Hematopoietic multipotent progenitor cell treated with erythropoietin and hydrocortisone succinate and interleukin-3 and kit ligand, for 8 days (in vitro differentiated cells): Measurements from ENCODE around the gene TULP1.

ENCODE experiments used
- DNase-seq: peaks from one replicate; pipeline ENCODE4 v3.0.0-alpha.2; 2015

TULP1 gene

DNA sequence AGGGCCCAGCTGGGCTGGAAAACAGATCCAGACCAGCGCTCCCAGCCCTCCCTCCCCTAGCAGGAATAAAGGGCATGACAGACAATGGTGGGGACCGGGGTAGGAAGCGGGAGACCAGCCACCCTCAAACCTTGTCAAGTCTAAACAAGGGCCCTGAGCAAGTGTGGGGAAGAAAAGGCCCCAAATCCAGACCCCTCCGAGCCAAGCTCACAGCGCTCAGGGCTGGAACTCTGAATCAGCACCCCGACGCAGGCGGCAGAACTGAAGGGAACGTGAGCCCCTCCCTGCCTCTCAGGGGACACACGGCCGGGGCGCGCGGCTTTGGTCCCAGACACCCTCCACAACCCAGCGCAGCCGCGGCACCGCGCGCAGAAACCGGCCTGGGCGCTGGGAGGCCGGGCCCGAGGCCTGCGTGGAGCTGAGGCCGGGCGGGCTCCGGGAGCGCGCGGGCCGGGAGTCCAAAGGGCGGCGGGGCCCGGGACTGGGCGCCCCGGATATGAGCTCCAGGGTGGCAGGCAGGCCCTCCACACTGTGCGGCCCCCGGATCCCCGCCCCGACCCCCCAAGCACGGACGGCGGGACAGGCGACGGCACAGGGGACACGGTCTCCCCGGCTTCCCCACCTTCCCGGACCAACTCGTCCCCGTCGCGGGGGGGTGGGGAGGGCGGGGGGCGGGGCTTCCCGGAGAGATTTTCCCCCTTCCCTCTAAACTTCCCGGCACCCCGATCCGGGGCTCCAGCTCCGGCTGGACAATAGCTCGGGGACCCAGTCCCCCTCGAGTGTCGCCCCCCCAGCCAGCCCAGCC lies 16.5 kb downstream of the TULP1 start:
- no peak for DNase-seq

DNA sequence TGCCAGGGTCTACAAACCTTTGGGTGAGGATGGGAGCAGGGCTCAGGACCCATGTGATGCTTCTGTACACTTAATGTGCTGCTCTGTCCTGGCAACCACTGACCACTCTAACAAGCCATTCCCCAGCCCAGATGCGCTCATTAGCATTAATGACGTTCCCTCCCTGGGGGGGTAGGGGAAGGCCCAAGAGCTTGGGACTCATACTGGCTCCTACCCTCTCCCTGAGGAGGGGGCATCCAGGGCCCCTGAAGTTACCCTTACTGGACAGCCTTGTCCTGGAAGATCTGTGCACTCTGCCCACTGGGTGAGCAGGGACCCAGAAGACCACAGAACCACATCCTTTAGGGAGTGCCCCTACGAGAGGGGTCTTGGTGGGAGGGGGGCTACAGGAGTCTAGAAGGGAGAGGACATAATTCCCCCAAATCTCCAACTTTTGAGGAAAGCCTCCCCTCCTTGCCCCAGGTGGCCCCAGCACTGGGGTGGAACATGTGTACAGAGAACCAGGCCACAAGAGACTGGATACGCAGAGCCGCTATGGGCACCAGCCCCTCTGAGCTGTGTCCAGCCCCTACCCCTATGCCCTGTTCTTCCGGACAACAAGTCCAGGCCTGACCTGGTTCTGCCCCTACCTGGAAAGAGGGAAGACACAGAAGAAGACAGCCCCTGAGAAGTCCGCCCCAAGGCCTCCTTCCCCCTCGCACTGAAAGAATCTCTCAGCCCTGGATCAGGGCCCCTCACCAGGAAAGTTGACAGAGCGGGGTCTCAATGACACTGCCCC lies 17.2 kb downstream of the TULP1 start:
- no peak for DNase-seq

DNA sequence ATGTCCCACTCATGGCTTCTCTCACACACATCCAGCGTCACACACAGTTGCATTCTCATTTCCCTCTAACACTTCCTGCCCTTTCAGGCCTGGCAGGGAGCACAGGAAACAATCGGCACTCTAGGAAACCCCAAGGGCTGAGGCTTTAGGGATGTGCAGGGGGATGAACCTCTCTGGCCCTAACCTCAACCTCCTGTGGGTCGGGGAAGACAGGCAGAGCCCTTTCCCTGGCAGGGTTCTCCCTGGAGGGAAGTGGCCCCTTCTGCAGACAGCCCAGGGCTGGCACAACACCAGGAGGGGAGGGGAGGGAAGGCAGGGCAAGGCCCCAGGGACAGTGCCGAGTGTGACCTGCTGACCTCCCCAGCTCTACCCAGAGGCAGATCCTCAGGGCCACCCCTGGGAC lies 18.5 kb downstream of the TULP1 start:
- DNase-seq = no peak

DNA sequence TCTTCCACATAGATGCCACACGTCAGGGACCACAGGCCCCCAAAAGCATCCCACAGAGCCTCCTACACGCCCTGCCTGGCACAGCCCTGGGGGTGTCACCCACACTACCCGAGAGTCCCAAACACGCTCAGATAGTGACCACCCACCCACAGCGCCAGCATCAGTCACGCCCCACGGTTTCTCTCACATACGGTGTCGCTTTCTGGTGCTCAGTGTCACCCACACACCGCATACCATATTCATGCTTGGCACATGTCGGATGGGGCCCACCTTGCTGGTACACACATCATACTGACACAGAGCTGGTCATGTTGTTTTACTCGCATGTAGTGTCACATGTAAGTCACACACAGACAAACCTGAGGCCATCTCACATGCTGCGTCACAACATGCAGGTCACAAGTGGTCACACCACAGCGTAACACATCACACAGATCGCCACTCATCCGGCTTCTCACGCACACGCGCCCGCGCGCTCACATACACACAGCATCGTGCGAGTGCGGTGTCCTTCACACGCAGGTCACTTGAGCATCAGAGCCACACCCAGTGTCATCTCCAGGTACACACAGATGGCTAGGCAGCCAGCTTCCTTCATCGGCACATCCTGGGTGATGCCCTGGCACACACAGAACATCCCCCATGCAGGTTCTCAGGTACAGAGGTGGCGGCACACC lies 19.3 kb downstream of the TULP1 start:
- DNase-seq = no peak

DNA sequence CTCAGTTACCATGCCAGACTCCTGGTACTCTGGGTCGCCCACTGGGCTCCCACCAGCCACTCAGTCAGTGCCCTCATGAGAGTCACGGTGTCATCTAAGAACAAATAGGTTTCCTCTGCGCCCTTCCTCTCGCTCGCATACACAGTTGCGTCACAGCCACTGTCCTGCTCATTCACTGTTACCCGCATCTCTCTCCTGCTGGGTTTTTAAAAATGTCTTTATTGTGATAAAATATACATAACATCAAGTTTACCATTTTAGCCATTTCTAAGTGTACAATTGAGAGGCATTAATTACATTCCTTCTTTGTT lies 19.8 kb downstream of the TULP1 start:
- no peak for DNase-seq

DNA sequence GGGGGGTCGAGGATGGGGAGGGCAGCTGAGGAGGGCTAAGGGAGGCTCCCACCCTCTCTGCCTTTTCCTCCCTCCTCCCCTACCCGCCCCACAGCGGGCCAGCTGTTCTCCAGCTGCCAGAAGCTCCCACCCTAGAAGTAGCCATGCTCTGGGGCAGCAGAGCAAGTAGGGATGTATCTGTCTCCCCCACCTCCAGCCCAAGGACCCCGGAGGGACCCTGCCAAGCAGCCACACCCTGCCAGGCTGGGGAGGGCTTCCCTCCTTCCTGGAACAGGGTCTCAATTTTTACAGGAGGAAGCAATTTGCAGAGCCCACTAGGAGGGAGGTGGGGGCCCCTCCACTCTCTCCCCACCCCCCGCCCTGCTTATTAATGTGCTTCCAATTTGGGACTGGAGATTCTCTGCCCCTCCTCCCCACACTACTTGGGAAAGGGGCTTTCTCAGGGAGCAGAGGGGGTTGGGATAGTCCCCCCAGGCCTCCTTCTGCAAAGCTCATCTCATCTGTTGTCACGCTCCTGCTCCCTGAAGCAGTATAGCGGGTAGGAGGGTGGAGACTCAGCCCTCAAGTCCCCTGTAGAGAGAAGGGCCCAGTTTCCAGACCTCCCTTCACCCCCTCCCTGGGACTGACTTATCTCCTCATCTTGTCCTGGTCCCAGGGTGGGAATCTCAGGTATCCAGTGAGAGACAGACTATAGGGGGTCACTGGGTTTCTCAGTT lies 20.3 kb downstream of the TULP1 start:
- no peak for DNase-seq

DNA sequence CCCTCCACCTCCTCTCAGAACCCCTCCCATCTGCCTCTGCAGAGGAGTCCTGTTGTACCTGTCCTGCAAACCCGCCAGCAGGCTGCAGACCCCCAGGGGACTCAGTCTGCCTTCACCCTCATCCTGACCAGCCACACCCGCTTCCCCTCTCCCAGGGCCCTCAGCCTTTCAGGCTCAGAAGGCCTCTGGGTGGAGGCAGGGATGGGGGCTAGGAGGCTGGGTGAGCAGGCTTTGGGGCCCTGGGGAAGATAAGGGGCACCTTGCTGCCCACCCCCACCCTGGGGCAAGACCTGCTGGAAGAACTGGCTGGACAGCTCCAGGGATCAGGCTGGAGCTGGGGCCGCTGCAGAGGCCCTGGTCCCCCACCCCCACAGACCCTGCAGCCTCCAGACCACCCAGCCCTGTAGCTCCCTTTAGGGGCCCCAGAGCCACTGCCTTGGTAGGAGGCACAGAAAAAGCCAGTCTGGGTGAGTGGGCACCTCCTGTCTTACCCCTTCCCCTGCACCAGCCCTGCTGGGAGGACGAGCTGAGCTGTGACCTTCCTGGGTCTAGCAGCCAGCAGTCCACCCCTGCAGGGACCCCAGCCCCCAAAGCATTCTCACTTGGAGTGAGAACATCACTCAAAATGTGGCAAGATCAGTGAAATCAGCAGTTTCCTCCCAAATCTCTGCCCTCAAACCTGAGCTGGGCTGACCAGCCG lies 21.0 kb downstream of the TULP1 start:
- no peak for DNase-seq

DNA sequence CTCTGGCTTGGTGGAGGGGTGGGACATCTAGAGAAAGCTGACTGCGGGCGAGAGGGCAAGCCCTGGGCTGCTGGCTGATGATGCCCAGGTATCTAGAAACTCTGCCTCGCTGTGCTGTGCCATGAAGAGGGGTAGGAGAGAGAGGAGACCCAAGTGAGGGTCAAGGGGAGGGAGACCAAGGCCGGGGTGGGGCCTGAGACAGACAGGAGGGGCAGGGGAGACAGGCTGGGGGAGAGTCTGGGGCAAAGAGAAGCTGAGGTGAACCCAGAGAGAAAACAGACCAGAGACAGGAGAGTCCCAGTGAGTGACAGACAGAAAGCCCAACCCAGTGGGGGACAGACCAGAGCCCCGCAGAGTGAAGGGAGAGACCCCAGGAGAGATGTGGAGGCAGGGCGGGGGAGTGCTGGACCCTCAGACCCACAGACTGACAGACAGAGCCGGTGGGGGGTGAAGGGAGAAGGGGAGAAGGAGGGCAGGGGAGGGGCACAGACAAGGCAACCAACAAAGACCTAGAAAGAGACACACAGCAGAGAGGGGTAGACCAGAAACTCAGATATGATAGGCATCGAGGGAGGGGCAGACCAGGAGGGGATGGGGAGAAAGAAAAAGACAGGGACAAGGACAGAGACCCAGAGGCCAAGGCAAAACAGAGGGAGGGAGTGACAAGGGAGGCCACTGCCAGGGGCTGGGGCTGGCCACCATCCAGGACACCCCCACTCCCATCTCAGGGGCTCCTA lies 21.7 kb downstream of the TULP1 start:
- no peak for DNase-seq

DNA sequence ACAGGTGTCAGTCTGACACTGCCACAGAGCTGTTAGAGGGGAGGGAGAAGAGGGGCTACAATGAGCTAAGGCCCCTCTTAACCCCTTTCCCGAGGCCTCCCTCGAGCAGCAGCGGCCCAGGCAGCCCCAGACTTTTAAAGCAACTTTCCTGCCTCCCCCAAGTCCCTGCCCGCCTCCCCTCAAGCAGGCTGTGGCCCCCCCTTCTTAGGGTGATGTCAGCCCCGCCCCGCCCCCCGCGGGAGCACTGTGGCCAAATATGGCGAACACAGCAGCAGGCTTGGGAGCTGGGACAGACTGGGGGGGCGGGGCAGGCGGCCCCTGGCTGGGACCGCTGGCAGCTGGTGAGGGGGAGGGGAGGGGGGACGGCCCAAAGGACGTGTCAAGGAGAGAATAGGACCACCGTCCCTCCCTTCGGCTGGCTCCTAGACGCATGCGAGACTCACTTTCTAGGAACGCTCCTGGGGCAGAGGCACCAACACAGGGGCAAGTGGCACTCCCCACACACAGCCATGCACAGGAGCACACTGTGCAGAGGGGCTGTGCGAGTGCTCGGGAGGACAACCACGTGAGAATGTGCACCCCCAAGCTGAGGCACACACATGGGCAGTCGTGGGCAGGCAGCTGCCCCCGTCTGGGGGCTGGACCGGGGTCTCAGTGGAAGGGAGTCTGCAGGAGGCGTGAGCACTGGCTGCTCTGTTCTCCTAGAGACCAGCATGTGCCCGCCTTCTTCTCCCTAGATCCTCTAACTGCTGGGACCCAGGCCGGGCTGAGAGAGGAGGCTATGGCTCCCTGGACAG lies 22.5 kb downstream of the TULP1 start:
- DNase-seq = no peak

DNA sequence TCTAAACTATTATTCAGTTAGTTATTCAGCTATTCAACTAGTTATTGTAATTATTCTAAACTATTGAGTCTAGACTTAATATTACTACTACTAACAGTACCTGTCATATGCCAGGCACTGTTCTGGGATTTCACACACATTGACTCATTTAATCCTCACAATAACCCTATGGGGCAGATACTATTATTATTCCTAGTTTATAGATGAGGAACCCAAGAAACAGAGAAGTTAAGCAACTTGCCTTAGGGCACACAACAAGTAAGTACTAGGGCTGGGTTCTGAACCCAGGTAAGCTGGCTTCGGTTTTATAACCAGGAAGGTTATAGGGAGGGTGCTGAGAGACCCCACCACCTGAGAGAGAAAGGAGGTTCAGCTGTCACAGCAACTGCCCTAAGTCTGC lies 23.6 kb downstream of the TULP1 start:
- no peak for DNase-seq

DNA sequence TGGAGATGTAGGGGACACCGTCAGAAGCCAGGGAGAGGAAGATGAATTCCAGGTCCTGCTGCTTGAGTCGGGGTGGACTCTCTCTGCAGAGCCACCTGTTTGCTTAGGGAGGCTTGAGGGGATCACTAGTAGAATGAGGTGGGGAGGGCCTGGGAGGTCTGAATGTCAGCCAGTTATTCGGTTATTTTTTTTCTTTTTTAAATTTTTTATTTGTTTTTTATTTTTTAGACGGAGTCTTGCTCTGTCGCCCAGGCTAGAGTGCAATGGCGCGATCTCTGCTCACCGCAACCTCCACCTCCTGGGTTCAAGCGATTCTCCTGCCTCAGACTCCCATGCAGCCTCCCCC lies 24.2 kb downstream of the TULP1 start:
- DNase-seq = no peak

DNA sequence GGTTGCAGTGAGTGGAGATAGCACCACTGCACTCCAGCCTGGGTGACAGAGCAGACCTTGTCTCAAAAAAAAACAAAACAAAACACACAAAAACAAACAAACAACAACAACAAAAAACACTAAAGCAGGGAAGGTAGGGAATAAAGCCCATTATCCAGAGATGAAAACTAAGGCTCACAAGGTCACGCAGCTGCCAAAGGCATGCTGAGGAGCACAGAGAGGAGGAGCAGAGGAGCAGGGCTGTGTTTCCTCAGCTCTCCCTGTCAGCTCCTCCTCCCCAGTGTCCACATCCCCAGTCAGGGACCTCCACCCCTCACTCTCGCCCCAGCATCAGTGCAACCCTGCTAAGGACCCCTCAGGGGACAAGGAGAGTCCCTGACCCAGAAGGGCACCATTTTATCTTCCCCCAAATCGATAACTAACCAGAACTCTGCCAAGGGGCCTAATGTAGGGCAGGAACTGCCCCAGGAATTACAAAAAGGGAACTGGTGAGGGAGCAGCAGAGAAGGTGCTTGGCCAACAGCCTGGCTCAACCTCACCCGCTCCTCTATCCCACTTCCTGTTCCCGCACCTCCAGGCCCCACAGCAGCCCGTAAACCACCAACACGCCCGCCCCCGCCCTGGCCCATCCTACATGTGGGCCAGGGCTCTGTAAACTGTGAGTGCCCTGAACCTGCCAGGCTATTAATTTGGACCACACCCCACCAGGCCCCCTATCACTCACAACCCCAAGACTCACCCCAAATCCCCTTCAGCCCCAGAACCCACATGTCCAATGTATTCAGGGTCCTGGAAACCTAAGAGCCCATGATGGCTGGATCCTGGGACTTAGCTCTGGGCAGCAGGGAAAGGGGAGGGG lies 24.8 kb downstream of the TULP1 start:
- peak; percentile 64 for DNase-seq

DNA sequence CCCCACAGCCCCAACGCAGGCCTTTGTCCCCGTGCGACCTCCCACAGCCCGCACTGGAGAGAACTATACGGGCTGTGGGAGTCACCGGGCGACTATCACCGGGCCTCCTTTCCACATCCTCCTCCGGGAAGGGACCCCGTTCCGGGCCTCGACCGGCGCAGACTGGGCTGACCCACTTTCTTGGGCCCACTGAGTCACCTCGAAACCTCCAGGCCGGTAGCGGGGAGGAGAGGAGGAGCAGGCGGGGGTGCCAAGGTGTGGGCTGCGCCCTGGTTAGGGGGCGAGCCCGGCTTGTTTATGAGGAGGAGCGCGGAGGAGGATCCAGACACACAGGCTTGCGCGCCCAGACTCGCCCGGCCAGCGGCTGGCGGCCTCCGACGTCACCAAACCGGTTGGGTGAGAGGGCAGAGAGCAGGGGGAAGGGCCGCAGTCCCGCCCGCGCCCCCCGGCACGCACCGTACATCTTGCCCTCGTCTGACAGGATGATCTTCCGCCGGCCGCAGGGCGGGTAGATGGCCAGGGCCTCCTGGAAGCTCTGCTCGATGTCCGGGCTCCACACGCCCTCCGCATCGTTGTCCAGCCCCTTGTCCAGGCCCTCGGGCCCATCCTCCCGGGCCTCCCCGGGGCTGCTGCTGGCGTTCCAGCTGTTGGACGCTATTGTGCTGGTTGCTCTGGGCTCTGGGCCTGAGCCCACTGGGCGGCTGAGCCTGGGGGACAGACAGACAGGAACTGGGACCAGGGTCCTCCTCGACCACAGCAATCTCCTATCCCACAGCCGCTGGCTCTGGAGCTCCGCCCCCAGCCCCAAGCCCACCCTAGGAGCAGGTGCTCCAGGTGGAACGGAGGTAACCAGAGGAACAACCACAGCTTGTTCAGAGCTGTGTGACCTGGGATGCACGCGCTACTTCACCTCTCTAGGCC lies 26.4 kb downstream of the TULP1 start:
- no peak for DNase-seq

DNA sequence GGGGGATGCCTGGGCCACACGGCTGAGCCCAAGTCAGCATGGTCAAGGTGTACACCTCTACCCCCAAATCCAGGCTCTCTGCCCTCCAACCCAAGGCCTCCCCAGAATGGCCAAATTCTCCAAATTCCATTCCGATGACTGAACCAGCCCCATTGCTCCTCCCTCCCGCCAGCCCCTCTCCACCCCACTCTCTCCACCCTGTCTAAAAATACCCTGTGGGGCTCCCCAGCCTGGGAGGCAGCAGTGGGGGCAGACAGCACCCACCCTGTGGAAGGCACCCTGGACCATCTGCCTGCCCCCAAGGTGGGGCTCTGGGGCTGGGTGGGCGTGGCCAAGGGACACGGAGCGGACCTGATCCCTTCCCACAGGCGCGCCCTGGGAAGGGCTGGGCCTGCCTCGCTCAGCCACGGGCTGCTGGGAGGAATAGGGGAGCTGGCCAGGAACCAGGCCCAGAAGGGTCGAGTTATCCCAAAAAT lies 27.3 kb downstream of the TULP1 start:
- no peak for DNase-seq

DNA sequence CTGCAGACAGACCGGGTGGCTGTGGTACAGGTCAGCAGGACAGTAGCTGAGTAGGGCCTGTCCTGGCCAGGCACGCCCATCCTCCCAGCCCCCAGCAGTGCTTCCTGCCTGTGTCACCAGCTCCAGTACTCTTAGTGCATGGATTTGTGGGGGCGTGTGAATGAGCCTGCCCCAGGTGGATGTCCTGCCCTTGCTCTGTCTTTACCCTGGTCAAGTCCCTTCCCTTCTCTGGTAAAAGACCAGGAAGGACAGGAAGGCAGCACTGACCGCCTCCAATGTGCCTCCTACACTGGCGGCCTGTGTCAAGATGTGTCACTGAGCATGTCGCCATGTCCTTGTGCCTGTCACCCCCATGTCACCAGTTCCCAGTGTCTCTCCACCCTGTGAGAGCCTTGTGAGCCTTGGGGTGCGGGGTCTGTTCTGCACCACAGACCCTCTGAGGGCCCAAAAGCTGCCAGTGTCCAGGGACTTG lies 27.7 kb downstream of the TULP1 start:
- no peak for DNase-seq

DNA sequence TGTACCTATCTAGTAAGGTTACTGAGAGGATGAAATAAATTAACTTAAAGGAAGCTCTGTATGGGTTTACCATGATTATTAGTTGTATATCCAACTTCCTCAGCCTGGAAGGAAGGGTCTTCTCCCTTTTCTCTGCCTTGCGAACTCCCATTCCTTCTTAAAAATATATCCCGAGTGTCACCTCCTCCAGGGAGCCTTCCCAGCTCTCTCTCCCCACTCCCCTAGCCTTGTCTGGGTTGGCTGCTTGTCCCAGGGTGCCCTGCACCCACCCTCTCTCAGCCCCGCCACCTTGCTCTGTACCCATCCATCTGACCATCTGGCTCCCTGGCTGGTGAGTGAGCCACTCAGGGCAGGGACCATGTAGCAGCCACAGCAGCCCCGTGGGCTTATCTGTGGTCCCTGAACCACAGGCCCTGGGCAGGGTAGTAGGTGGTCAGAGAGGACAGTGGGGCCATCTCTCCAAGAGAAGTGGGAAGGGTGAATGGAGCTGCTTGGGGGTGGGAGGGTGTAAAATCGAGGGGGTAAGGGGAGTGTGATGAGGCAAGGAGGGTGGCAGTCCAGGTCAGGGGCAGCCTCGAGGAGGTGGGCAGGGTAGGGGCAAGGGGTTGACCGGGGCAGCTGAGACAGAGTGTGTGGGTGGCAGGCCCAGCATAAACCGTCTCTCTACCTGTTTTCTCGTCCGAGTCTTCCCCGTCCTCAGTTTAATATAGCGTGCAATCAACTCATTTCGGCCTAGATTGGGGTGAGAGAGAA lies 28.6 kb downstream of the TULP1 start:
- DNase-seq = no peak

DNA sequence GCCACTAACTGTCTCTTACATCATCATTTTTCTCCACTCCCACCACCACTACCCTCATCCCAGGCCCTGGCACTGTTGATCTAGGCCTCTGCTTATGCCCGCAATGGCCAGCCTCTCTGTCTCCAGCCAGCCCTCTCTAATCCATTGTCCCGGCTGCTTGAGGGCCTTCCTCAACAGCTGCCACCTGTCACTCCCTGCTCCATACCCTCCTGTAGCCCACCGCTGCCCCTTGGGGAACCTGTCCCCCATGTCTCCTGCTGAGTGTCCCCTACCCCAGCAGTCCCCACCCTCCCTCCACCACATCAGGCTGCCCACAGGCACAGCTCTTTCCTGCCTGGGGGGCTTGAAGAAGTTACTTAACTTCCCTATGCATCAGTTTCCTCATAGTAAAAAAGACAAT lies 29.2 kb downstream of the TULP1 start:
- DNase-seq = no peak

DNA sequence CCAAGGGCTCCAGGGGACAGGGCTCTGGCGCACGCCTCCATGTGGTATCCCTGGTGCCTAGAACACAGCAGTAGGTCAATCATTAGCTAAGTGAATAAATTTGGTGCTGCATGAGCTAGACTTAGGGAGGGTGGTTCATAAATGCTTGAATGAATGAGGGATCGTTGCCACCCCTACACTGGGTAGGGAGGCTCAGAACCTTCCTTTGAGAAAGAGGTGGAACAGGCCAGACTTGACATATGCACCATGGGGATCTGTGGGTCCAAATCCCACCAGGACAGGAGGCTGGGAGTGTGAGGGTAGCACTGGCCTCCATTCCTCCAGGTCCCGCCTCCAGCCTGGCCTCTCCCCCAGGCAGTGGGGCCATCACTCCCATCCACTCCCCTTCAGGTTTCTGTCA lies 29.6 kb downstream of the TULP1 start:
- DNase-seq = no peak
